Stimulated activated CD8-positive, alpha-beta memory T cell treated with anti-CD3 and anti-CD28 coated beads, Interleukin-4, amount 100 ng/mL, for 4 hours (primary cell): ENCODE measurements around the gene AACS.
"Not testable (repeated sequence)": the region's sequence is repeated elsewhere in the genome, so short reads cannot be mapped to it uniquely, and the experiment has no call there.

ENCODE experiments used
- DNase-seq, 2 donors: peaks; one replicate each; pipeline ENCODE4 v3.0.0-alpha.2; 2020; ENCODE audit warnings: low read depth in 2 of 2, low spot score in 1 of 2

Gene AACS

GRCh38 chr12:125065021-125065918 lies at the start of gene AACS:
Gene AACS, plus strand, starts transcription at chr12:125065435. Its CDS starts 150 bp downstream, at chr12:125065585.
- DNase-seq = peak; percentile 42 to 52

GRCh38 chr12:125015680-125016310 lies 49.4 kb upstream of the AACS start:
- no peak for DNase-seq

GRCh38 chr12:125017801-125018200 lies 47.4 kb upstream of the AACS start:
- no peak for DNase-seq

- no peak for DNase-seq
Measured at GRCh38 chr12:125018356-125018755, 46.9 kb upstream of the AACS start.

- DNase-seq = no peak
Measured at GRCh38 chr12:125021096-125021495, 44.1 kb upstream of the AACS start.

- no peak for DNase-seq
Measured at GRCh38 chr12:125021771-125022170, 43.5 kb upstream of the AACS start.

GRCh38 chr12:125023065-125023464 lies 42.2 kb upstream of the AACS start:
- DNase-seq = no peak

GRCh38 chr12:125024949-125025563 lies 40.2 kb upstream of the AACS start:
- DNase-seq = no peak

GRCh38 chr12:125025606-125026235 lies 39.5 kb upstream of the AACS start:
- no peak for DNase-seq

GRCh38 chr12:125028106-125028505 lies 37.1 kb upstream of the AACS start:
- no peak for DNase-seq

GRCh38 chr12:125029761-125030358 lies 35.4 kb upstream of the AACS start:
- no peak for DNase-seq

GRCh38 chr12:125031471-125031870 lies 33.8 kb upstream of the AACS start:
- DNase-seq = not testable (repeated sequence)

- no peak for DNase-seq
Measured at GRCh38 chr12:125032466-125033152, 32.6 kb upstream of the AACS start.

GRCh38 chr12:125033288-125033687 lies 31.9 kb upstream of the AACS start:
- no peak for DNase-seq

- DNase-seq = no peak
Measured at GRCh38 chr12:125038976-125039625, 26.1 kb upstream of the AACS start.

GRCh38 chr12:125049093-125049458 lies 16.2 kb upstream of the AACS start:
- DNase-seq = no peak

- no peak for DNase-seq
Measured at GRCh38 chr12:125050446-125050845, 14.8 kb upstream of the AACS start.

GRCh38 chr12:125050868-125051267 lies 14.4 kb upstream of the AACS start:
- DNase-seq = no peak

- DNase-seq = no peak
Measured at GRCh38 chr12:125053821-125054220, 11.4 kb upstream of the AACS start.

GRCh38 chr12:125055591-125055990 lies 9.6 kb upstream of the AACS start:
- DNase-seq = no peak
